Effector memory CD8-positive, alpha-beta T cell (primary cell): ENCODE results near the gene TTI1.

Source experiments
- ATAC-seq: fragments of 150-1000 bp; cut with Tn5 transposase; replicated peaks from 2 replicates; pipeline ENCODE4 v1.10.0; 2021; ENCODE audit warnings: mild to moderate bottlenecking, moderate library complexity
- DNase-seq, 3 experiments: peaks; one replicate each; pipeline ENCODE4 v3.0.0; 2021
- H3K27ac Mint-ChIP-seq, 2 donors: one replicate each; pipeline ENCODE4 v1.8.0; 2022; ENCODE audit warnings: mild to moderate bottlenecking in 2 of 2, mixed read lengths in 2 of 2, moderate library complexity in 2 of 2
- H3K27me3 Mint-ChIP-seq, 2 donors: one replicate each; pipeline ENCODE4 v1.8.0; 2022; ENCODE audit warnings: mixed read lengths in 2 of 2
- H3K36me3 Mint-ChIP-seq: one replicate; pipeline ENCODE4 v1.8.0; 2022; ENCODE audit warnings: mild to moderate bottlenecking, moderate library complexity, mixed read lengths; ENCODE audit not compliant: insufficient read depth
- H3K4me1 Mint-ChIP-seq, 2 donors: one replicate each; pipeline ENCODE4 v1.8.0; 2022; ENCODE audit warnings: low read depth in 2 of 2, mixed read lengths in 2 of 2
- H3K4me3 Mint-ChIP-seq, 2 donors: one replicate each; pipeline ENCODE4 v1.8.0; 2022; ENCODE audit warnings: mild to moderate bottlenecking in 2 of 2, mixed read lengths in 2 of 2, moderate library complexity in 2 of 2
- H3K9me3 Mint-ChIP-seq, 2 donors: one replicate each; pipeline ENCODE4 v1.8.0; 2022; ENCODE audit warnings: mixed read lengths in 2 of 2

TTI1 gene

GRCh38 chr20:37948956-37949355 is 84.3 kb downstream of the TTI1 start:
- ATAC-seq (no peak), DNase-seq (no peak)
- Mint-ChIP-seq H3K27me3 (peaks cover 18 to 32% of the 10 kb centered on the region in 2 donors), H3K9me3 (peaks cover 3 to 7% of the 10 kb centered on the region in 2 donors), H3K36me3 (no peaks in the 10 kb centered on the region), H3K4me1 (no peaks in the 10 kb centered on the region), H3K27ac (no peak overlapping the region), H3K4me3 (no peak overlapping the region)

DNA sequence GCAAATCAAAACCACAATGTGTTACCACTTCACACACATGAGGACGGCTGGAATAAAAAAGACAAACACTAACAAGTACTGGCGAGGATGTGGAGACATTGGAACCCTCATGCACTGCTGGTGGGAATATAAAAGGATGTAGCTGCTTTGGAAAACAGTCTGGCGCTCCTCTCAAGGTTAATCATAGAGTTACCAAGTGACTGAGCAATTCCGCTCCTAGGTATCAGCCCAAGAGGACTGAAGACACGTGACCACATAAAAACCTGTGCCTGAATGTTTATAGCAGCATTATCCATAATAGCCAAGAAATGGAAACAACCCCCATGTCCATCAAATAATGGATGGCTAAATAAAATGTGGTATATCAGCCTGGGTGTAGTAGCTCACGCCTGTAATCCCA is 85.3 kb downstream of the TTI1 start:
- no peak for ATAC-seq
- Mint-ChIP-seq H3K27me3 (peaks cover 18 to 32% of the 10 kb centered on the region in 2 donors), H3K36me3 (no peaks in the 10 kb centered on the region), H3K4me3 (no peak overlapping the region), H3K4me1 (no peaks in the 10 kb centered on the region), H3K9me3 (peaks cover 3 to 7% of the 10 kb centered on the region in 2 donors), H3K27ac (no peak overlapping the region)
- DNase-seq, result no peak

DNA sequence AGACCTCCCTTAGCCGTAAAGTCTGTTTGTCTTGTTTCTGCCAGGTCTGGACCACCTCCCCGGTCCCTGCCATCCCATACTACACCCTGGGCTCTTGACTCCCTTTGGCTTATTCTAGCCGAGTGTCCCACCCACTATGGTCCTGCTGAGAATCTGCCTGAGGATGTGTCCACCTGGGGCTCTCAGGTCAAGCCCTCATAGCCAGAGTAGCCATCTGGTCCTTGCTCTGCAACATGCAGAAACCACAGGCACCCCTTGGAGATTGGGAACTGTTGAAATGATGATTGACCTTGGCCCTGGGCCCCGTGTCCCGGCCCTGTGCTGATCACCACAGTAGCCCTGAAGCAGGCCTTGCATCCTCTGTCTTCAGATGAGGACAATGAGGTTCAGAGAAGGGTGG is 86.3 kb downstream of the TTI1 start:
- Mint-ChIP-seq H3K4me1 (no peaks in the 10 kb centered on the region), H3K27me3 (peaks cover 18 to 32% of the 10 kb centered on the region in 2 donors), H3K9me3 (peaks cover 3 to 7% of the 10 kb centered on the region in 2 donors), H3K4me3 (no peak overlapping the region), H3K36me3 (no peaks in the 10 kb centered on the region), H3K27ac (no peak overlapping the region)
- no peak for DNase-seq
- ATAC-seq, result no peak

- no peaks in the 10 kb centered on the region for H3K4me1 Mint-ChIP-seq
- peaks cover 3 to 7% of the 10 kb centered on the region in 2 donors for H3K9me3 Mint-ChIP-seq
- no peak overlapping the region for H3K4me3 Mint-ChIP-seq
- no peaks in the 10 kb centered on the region for H3K36me3 Mint-ChIP-seq
- ATAC-seq, result no peak
- peaks cover 18 to 43% of the 10 kb centered on the region in 2 donors for H3K27me3 Mint-ChIP-seq
- H3K27ac Mint-ChIP-seq, result no peak overlapping the region
- DNase-seq, result no peak
These were observed 88.1 kb downstream of the TTI1 start for GRCh38 chr20:37945091-37945547.

DNA sequence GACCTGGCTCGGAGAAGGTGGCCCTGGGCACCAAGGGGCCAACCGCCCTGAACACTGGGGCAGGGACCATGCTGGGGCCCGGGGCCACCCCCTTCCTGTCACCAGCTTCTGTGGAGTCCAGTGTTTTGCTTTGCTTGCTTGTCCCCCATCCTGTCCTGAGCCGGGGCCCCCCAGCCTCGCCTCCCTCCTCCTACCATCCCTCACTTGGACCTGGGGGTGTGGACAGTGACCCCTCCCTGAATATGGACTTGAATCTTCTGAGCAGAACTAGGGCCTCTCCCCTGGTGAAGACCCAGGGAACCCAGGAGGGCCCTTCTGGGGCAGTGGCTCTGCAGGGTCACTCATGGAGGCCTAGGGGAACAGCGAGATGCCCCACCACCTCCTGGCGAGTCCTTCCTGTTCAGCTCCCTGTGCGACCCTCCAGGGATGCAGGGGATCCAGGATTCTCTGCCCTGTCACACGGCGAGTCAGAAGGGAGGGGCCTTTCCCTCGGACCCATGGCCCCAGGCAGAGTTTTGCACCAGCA is 88.7 kb downstream of the TTI1 start:
- H3K27ac Mint-ChIP-seq, result no peak overlapping the region
- H3K9me3 Mint-ChIP-seq, result peaks cover 3 to 7% of the 10 kb centered on the region in 2 donors
- H3K27me3 Mint-ChIP-seq, result peaks cover 18 to 44% of the 10 kb centered on the region in 2 donors
- no peak overlapping the region for H3K4me3 Mint-ChIP-seq
- DNase-seq, result no peak
- no peak for ATAC-seq
- no peaks in the 10 kb centered on the region for H3K36me3 Mint-ChIP-seq
- no peaks in the 10 kb centered on the region for H3K4me1 Mint-ChIP-seq

- ATAC-seq (no peak), DNase-seq (no peak)
- peaks cover 3 to 7% of the 10 kb centered on the region in 2 donors for H3K9me3 Mint-ChIP-seq
- no peak overlapping the region for H3K27ac Mint-ChIP-seq
- no peaks in the 10 kb centered on the region for H3K36me3 Mint-ChIP-seq
- no peak overlapping the region for H3K4me3 Mint-ChIP-seq
- peaks cover 14 to 44% of the 10 kb centered on the region in 2 donors for H3K27me3 Mint-ChIP-seq
- no peaks in the 10 kb centered on the region for H3K4me1 Mint-ChIP-seq
These were observed 89.5 kb downstream of the TTI1 start for GRCh38 chr20:37943501-37944455.

- no peak for ATAC-seq
- H3K4me1 Mint-ChIP-seq, result no peaks in the 10 kb centered on the region
- H3K27me3 Mint-ChIP-seq, result peaks cover 6 to 47% of the 10 kb centered on the region in 2 donors
- H3K4me3 Mint-ChIP-seq, result no peak overlapping the region
- peaks cover 3 to 6% of the 10 kb centered on the region in 2 donors for H3K9me3 Mint-ChIP-seq
- no peak overlapping the region for H3K27ac Mint-ChIP-seq
- DNase-seq, result no peak
- H3K36me3 Mint-ChIP-seq, result no peaks in the 10 kb centered on the region
These were observed 90.2 kb downstream of the TTI1 start for GRCh38 chr20:37943033-37943432.

DNA sequence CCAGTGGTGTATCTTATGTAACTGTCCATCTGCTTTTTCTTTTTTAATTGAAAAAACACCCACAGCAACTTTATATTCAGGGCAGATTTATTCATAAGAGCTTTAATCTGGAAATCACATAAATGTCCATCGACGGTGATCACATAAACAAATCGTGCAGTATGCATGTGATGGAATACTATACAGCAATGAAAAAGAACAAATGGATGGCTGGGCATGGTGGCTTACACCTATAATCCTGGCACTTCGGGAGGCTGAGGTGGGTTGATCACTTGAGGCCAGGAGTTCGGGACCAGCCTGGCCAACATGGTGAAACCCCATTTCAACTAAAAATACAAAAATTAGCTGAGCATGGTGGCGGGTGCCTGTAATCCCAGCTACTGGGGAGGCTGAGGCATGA is 91.3 kb downstream of the TTI1 start:
- ATAC-seq, result no peak
- H3K27ac Mint-ChIP-seq, result no peak overlapping the region
- no peaks in the 10 kb centered on the region for H3K9me3 Mint-ChIP-seq
- no peaks in the 10 kb centered on the region for H3K36me3 Mint-ChIP-seq
- DNase-seq, result no peak
- H3K27me3 Mint-ChIP-seq, result peaks cover 0 to 44% of the 10 kb centered on the region in 2 donors
- H3K4me3 Mint-ChIP-seq, result no peak overlapping the region
- no peaks in the 10 kb centered on the region for H3K4me1 Mint-ChIP-seq

GRCh38 chr20:37941332-37941731 is 91.9 kb downstream of the TTI1 start:
- Mint-ChIP-seq H3K27ac (no peak overlapping the region), H3K27me3 (peaks cover 0 to 38% of the 10 kb centered on the region in 2 donors), H3K4me1 (no peaks in the 10 kb centered on the region), H3K9me3 (no peaks in the 10 kb centered on the region), H3K36me3 (no peaks in the 10 kb centered on the region), H3K4me3 (no peak overlapping the region)
- ATAC-seq, result no peak
- no peak for DNase-seq

GRCh38 chr20:37940858-37941257 is 92.4 kb downstream of the TTI1 start:
- peaks cover 0 to 34% of the 10 kb centered on the region in 2 donors for H3K27me3 Mint-ChIP-seq

DNA sequence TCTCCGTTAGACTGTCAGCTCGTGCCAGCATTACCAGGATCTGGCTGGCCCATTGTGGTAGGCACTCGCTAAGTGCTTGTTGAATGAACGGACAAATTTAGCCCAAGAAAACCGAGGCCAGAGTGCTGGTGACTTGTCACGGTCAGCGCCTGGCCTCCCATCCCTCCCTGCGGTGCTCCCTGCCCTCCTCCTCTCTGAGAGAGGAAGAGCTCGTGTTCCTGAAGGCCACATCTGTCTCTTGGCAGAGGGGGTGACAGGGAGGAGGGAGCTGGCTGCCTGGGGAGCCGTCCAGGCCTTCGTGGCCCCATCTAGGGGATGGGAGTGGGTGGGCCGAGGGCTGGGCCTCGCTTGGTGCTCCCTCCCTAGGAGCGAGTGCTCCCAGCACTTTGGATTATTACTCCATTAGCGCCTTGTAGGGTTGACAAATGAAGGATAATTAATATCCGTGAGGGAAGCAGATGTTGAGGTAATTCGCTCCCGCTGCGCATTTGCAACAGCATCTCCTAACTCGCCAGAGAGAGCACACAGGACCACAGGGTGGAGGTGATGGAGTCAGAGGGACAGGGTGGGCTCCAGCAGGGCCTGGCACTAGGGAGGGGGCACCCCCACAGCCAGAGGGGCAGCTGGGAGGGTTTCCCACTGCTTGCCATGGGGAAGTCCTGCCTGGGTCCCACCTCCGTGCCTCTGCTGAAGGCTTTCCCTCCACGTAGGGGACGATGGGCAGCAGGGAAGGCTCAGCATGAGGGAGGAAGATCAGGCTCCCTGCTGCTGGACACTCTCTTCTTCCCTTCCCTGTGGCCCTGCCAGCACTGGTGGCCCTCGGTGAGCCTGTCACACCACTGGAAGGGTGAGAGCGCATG is 93.3 kb downstream of the TTI1 start:
- no peak for DNase-seq
- H3K4me3 Mint-ChIP-seq, result no peak overlapping the region
- no peak for ATAC-seq
- H3K36me3 Mint-ChIP-seq, result no peaks in the 10 kb centered on the region
- no peak overlapping the region for H3K27ac Mint-ChIP-seq
- H3K27me3 Mint-ChIP-seq, result peaks cover 0 to 36% of the 10 kb centered on the region in 2 donors
- no peaks in the 10 kb centered on the region for H3K9me3 Mint-ChIP-seq
- no peaks in the 10 kb centered on the region for H3K4me1 Mint-ChIP-seq

More at GRCh38 chr20:37940858-37941257, 92.4 kb downstream of the TTI1 start:
- Mint-ChIP-seq H3K9me3 (no peaks in the 10 kb centered on the region), H3K4me1 (no peaks in the 10 kb centered on the region), H3K36me3 (no peaks in the 10 kb centered on the region), H3K27ac (no peak overlapping the region), H3K4me3 (no peak overlapping the region)
- ATAC-seq, result no peak
- no peak for DNase-seq

DNA sequence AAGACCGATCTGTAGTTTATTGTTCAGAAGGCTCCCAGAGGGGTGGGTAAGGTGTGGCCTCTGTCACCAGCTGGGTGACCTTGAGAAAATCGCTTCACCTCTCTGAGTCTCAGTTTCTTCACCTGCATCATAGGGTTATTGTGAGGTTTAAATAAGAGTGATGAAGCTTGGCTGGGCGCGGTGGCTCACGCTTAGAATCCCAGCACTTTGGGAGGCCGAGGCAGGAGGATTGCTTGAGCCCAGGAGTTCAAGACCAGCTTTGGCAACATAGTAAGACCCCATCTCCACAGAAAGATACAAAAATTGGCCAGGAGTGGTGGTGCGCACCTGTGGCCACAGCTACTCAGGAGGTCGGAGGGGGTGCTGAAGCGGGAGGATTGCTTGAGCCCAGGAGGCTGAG is 94.3 kb downstream of the TTI1 start:
- H3K4me1 Mint-ChIP-seq, result no peaks in the 10 kb centered on the region
- no peaks in the 10 kb centered on the region for H3K36me3 Mint-ChIP-seq
- no peak overlapping the region for H3K27ac Mint-ChIP-seq
- peaks cover 0 to 42% of the 10 kb centered on the region in 2 donors for H3K27me3 Mint-ChIP-seq
- no peak for ATAC-seq
- no peak overlapping the region for H3K4me3 Mint-ChIP-seq
- DNase-seq, result no peak
- no peaks in the 10 kb centered on the region for H3K9me3 Mint-ChIP-seq

DNA sequence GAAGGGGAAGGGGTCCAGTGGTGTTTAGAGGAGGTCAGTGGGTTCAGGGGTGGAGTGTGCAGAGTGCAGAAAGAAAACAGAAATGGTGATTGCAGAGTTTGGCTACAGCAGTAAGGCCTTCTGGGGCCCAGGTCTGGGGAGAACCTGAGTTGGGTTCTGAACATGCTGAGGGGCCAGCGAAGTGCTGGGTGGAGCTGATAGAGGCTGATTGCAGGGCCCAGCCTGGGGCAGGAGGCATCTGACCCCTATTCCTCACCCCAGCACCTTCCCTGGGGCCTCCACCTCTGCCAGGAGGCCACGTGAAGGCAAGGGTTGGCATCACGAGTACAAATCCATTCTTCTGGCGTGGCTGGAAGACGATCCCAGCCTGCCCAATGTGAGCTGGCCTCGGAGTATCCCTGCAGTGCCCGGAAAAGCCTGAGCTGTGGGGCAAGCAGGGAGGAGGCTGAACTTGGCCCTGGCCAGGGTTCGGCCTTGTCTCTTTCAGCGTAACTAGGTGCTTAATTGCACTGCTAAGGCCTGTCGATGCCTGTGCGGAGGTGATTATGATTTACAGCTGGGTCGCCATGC is 95.0 kb downstream of the TTI1 start:
- DNase-seq, result no peak
- Mint-ChIP-seq H3K27me3 (peaks cover 3 to 46% of the 10 kb centered on the region in 2 donors), H3K4me3 (no peak overlapping the region), H3K9me3 (no peaks in the 10 kb centered on the region), H3K4me1 (no peaks in the 10 kb centered on the region), H3K27ac (no peak overlapping the region), H3K36me3 (no peaks in the 10 kb centered on the region)
- no peak for ATAC-seq
